Measurements from ENCODE around the gene VAMP4. TPM values are rescaled to one million over a fixed set of nuclear protein-coding genes. Genes with fewer than 3 reads are reported as not detected.

VAMP4 gene
- total RNA-seq, 1 donor from 2014 or later = 10.9 TPM

Small RNA genes within 50 kb of the gene (small RNA-seq; reads per million reads assigned to genes)
- gene RF00601 (ENCODE audit: low replicate concordance) = not detected

Other genes with a start within 250 kb of the VAMP4 start
- not detected for gene MYOCOS, start 119.8 kb downstream of the VAMP4 start, total RNA-seq
- gene MYOC, start 89.4 kb downstream of the VAMP4 start, total RNA-seq = 0.92 TPM
- gene METTL13, start 39.6 kb upstream of the VAMP4 start, total RNA-seq = 17.5 TPM
- 7.1 TPM for gene DNM3, start 99.4 kb upstream of the VAMP4 start, total RNA-seq